ENCODE data around the gene SIGLEC14. TPM values are rescaled to one million over a fixed set of nuclear protein-coding genes. Genes with fewer than 3 reads are reported as not detected.

The SIGLEC14 gene
- total and polyA plus RNA-seq, 2 donors (not counting 1 experiment from before 2014, with no cell fraction given) = not detected

DNA sequence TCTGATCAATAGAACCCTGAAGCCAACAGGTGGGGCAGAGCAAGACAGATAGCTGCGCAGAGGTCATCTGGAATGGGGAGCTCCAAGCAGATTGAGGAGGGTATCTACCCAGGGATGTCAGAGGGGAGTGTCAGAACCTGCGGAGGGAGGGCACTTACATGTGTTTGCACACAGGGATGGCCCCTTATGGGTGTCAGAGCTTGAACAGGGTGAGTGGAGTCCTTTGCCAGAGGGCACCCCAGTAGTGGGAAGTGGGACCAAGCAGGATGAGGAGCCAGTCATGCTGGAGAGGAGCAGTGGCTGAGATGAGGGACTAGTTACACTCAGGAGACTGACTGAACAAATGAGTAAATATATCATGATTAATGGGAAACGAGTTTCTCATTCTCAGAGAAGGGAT lies 17.0 kb upstream of the SIGLEC14 start:
- Histone ChIP-seq H3K4me2 (ENCODE audit: extremely low read depth, insufficient read depth, low read length) (no peak overlapping the region), H3K9ac (ENCODE audit: insufficient read depth, low read length) (no peak overlapping the region), H3K4me3 (replicated peaks in 1 of 4; ENCODE audit: control extremely low read depth in 1 of 4, insufficient read depth in 1 of 4, low read depth in 3 of 4, low read length in 4 of 4) (no peak overlapping the region), H3K27me3 (ENCODE audit: control insufficient read depth, insufficient read depth, low read length) (no peaks in the 10 kb centered on the region), H4K20me1 (ENCODE audit: control insufficient read depth, extremely low read depth, insufficient read depth, low read length) (no peaks in the 10 kb centered on the region), H3K36me3 (ENCODE audit: control insufficient read depth, insufficient read depth, low read length) (no peaks in the 10 kb centered on the region), H3K79me2 (ENCODE audit: control insufficient read depth, insufficient read depth, low read length) (no peaks in the 10 kb centered on the region), H3K9me3 (ENCODE audit: control insufficient read depth, insufficient read depth, low read depth, low read length) (no peaks in the 10 kb centered on the region), H3K4me1 (ENCODE audit: control insufficient read depth, extremely low read depth, insufficient read depth, low read length) (no peaks in the 10 kb centered on the region), H3K27ac (ENCODE audit: insufficient read depth, low read length) (no peak overlapping the region), H2AFZ (ENCODE audit: low read length) (no peak overlapping the region)
- no peak for DNase-seq (ENCODE audit: low read depth in 2 of 2)
- TF ChIP-seq EZH2 (IDR thresholded peaks at IDR 0.05; ENCODE audit: low read length, missing control alignments) = no peak
- TF ChIP-seq, protein P1, sequence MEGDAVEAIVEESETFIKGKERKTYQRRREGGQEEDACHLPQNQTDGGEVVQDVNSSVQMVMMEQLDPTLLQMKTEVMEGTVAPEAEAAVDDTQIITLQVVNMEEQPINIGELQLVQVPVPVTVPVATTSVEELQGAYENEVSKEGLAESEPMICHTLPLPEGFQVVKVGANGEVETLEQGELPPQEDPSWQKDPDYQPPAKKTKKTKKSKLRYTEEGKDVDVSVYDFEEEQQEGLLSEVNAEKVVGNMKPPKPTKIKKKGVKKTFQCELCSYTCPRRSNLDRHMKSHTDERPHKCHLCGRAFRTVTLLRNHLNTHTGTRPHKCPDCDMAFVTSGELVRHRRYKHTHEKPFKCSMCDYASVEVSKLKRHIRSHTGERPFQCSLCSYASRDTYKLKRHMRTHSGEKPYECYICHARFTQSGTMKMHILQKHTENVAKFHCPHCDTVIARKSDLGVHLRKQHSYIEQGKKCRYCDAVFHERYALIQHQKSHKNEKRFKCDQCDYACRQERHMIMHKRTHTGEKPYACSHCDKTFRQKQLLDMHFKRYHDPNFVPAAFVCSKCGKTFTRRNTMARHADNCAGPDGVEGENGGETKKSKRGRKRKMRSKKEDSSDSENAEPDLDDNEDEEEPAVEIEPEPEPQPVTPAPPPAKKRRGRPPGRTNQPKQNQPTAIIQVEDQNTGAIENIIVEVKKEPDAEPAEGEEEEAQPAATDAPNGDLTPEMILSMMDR (conservative IDR thresholded peaks at IDR 0.05 in 1 of 2, IDR thresholded peaks at IDR 0.05 in 1 of 2; ENCODE audit: low read depth in 1 of 2, low read length in 2 of 2) = no peak

DNA sequence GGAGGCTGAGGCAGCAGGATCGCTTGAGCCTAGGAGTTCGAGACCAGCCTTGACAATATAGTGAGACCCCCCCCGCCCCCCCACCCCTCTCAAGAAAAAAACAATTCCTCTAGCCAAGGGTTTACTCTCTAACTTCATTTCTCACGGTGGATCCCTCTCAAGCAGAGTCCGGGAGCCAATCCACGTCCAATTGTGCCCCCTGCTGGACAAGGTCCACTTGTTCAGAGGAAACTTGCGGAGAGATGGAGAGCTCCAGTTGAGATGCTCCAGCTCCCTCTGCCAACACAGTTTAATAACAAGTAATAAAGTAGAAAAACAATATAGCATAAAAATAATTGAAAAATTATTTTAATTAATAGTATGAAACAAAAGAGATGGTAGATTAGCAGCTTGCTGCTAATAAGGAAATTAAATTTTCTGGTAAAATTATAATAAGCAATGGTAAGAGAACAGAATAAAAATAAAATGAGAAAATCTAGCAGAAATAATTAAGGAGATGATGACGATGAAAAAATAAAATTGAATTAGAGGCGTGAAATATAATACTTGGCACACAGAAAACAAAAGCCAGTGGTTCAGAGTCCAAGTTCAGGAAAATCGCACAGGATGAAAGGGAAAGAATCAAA lies 14.5 kb upstream of the SIGLEC14 start:
- H3K9me3 ChIP-seq (ENCODE audit: control insufficient read depth, insufficient read depth, low read depth, low read length) = no peaks in the 10 kb centered on the region
- no peaks in the 10 kb centered on the region for H3K79me2 ChIP-seq (ENCODE audit: control insufficient read depth, insufficient read depth, low read length)
- no peaks in the 10 kb centered on the region for H3K27me3 ChIP-seq (ENCODE audit: control insufficient read depth, insufficient read depth, low read length)
- H3K9ac ChIP-seq (ENCODE audit: insufficient read depth, low read length) = no peak overlapping the region
- no peak overlapping the region for H3K4me3 ChIP-seq (replicated peaks in 1 of 4; ENCODE audit: control extremely low read depth in 1 of 4, insufficient read depth in 1 of 4, low read depth in 3 of 4, low read length in 4 of 4)
- no peak overlapping the region for H3K4me2 ChIP-seq (ENCODE audit: extremely low read depth, insufficient read depth, low read length)
- TF ChIP-seq EZH2 (IDR thresholded peaks at IDR 0.05; ENCODE audit: low read length, missing control alignments) = no peak
- TF ChIP-seq, protein P1 (conservative IDR thresholded peaks at IDR 0.05 in 1 of 2, IDR thresholded peaks at IDR 0.05 in 1 of 2; ENCODE audit: low read depth in 1 of 2, low read length in 2 of 2) = peak; percentile 70 to 71
- no peak overlapping the region for H2AFZ ChIP-seq (ENCODE audit: low read length)
- H3K27ac ChIP-seq (ENCODE audit: insufficient read depth, low read length) = no peak overlapping the region
- peak; percentile 54 to 79 for DNase-seq (ENCODE audit: low read depth in 2 of 2)
- no peaks in the 10 kb centered on the region for H4K20me1 ChIP-seq (ENCODE audit: control insufficient read depth, extremely low read depth, insufficient read depth, low read length)
- H3K4me1 ChIP-seq (ENCODE audit: control insufficient read depth, extremely low read depth, insufficient read depth, low read length) = no peaks in the 10 kb centered on the region
- no peaks in the 10 kb centered on the region for H3K36me3 ChIP-seq (ENCODE audit: control insufficient read depth, insufficient read depth, low read length)

DNA sequence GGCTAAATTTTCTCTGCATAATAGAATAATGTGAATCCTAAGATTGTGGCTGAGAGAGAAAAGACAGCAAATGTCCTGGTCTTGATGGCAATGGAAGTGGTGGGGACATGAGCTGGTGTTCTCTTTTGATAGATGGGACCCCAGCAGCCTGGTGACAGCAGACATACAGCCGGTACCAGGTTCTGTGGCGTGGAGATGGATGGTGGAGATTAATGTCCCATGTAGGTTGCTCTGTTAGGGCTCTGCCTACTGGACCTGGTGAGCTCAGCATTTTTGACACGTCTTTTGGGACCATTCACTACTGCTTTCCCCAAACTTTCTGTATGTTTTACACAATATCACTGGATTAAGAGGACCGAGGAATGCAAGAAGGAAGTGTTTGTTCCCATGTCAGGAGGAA lies 8.2 kb upstream of the SIGLEC14 start:
- no peak overlapping the region for H2AFZ ChIP-seq (ENCODE audit: low read length)
- DNase-seq (ENCODE audit: low read depth in 2 of 2) = no peak

More for the DNA sequence above, 8.2 kb upstream of the SIGLEC14 start:
- Histone ChIP-seq H3K27ac (ENCODE audit: insufficient read depth, low read length) (no peak overlapping the region), H3K36me3 (ENCODE audit: control insufficient read depth, insufficient read depth, low read length) (no peaks in the 10 kb centered on the region), H3K27me3 (ENCODE audit: control insufficient read depth, insufficient read depth, low read length) (no peaks in the 10 kb centered on the region), H3K9ac (ENCODE audit: insufficient read depth, low read length) (no peak overlapping the region), H3K4me1 (ENCODE audit: control insufficient read depth, extremely low read depth, insufficient read depth, low read length) (no peaks in the 10 kb centered on the region), H4K20me1 (ENCODE audit: control insufficient read depth, extremely low read depth, insufficient read depth, low read length) (no peaks in the 10 kb centered on the region), H3K4me2 (ENCODE audit: extremely low read depth, insufficient read depth, low read length) (no peak overlapping the region), H3K79me2 (ENCODE audit: control insufficient read depth, insufficient read depth, low read length) (no peaks in the 10 kb centered on the region), H3K9me3 (ENCODE audit: control insufficient read depth, insufficient read depth, low read depth, low read length) (no peaks in the 10 kb centered on the region), H3K4me3 (replicated peaks in 1 of 4; ENCODE audit: control extremely low read depth in 1 of 4, insufficient read depth in 1 of 4, low read depth in 3 of 4, low read length in 4 of 4) (no peak overlapping the region)
- TF ChIP-seq EZH2 (IDR thresholded peaks at IDR 0.05; ENCODE audit: low read length, missing control alignments) = no peak
- TF ChIP-seq, protein P1 (conservative IDR thresholded peaks at IDR 0.05 in 1 of 2, IDR thresholded peaks at IDR 0.05 in 1 of 2; ENCODE audit: low read depth in 1 of 2, low read length in 2 of 2) = no peak
